CD14-positive monocyte (primary cell): ENCODE results near the gene MLXIP. TPM values are rescaled to one million over a fixed set of nuclear protein-coding genes. Genes with fewer than 3 reads are reported as not detected.

Experiments
- DNase-seq, 3 donors: peaks; one replicate each; pipeline ENCODE4 v3.0.0-alpha.2; 2011 to 2022
- H2AFZ ChIP-seq: 2 replicates; pipeline ENCODE4 v1.6.0; 2012; ENCODE audit warnings: mild to moderate bottlenecking, low read depth, low read length, inconsistent platforms; ENCODE audit not compliant: insufficient read depth, poor library complexity, severe bottlenecking
- H3K27ac ChIP-seq, 2 donors: 1 replicate in 1 of 2; 2 replicates in 1 of 2; pipeline ENCODE4 v1.5.1; 2012 to 2013; ENCODE audit warnings: low read length in 2 of 2, control low read depth in 1 of 2, inconsistent platforms in 1 of 2, low read depth in 1 of 2, mild to moderate bottlenecking in 1 of 2
- H3K27me3 ChIP-seq, 2 donors: one replicate each; pipeline versions ENCODE4 v1.6.0 to v1.6.1; 2011 to 2013; ENCODE audit warnings: low read length in 2 of 2; ENCODE audit not compliant: control insufficient read depth in 2 of 2, insufficient read depth in 2 of 2
- H3K36me3 ChIP-seq, 2 donors: replicated peaks in 1 of 2; 1 replicate in 1 of 2; 2 replicates in 1 of 2; pipeline versions ENCODE4 v1.5.1 to v1.6.1; 2012 to 2013; ENCODE audit warnings: low read length in 2 of 2, control low read depth in 1 of 2, inconsistent platforms in 1 of 2, mild to moderate bottlenecking in 1 of 2; ENCODE audit not compliant: insufficient read depth in 2 of 2, control insufficient read depth in 1 of 2
- H3K4me1 ChIP-seq, 2 donors: 1 replicate in 1 of 2; 2 replicates in 1 of 2; pipeline versions ENCODE4 v1.5.1 to v1.6.1; 2012 to 2013; ENCODE audit warnings: low read length in 2 of 2, control low read depth in 1 of 2, inconsistent platforms in 1 of 2, mild to moderate bottlenecking in 1 of 2, moderate library complexity in 1 of 2; ENCODE audit not compliant: insufficient read depth in 2 of 2, control insufficient read depth in 1 of 2
- H3K4me2 ChIP-seq: replicated peaks from 2 replicates; pipeline ENCODE3; 2012; ENCODE audit warnings: low read length, moderate library complexity, mild to moderate bottlenecking; ENCODE audit not compliant: poor library complexity, severe bottlenecking; ENCODE audit errors: extremely low read depth
- H3K4me3 ChIP-seq, 3 experiments: fragments of 200-600 bp in 1 of 3; sonication (generic) in 1 of 3; replicated peaks in 1 of 3; 1 replicate in 2 of 3; 2 replicates in 1 of 3; pipeline ENCODE4 v1.5.1; 2011 to 2013; ENCODE audit warnings: low read length in 3 of 3, mild to moderate bottlenecking in 3 of 3, control low read depth in 2 of 3, low read depth in 2 of 3, inconsistent platforms in 1 of 3, moderate library complexity in 1 of 3
- H3K79me2 ChIP-seq: 2 replicates; pipeline ENCODE4 v1.6.0; 2012; ENCODE audit warnings: mild to moderate bottlenecking, control low read depth, inconsistent platforms, low read length, moderate library complexity; ENCODE audit not compliant: insufficient read depth
- H3K9ac ChIP-seq: 2 replicates; pipeline ENCODE4 v1.6.0; 2017; ENCODE audit warnings: low read length, mild to moderate bottlenecking; ENCODE audit not compliant: insufficient read depth, poor library complexity, severe bottlenecking
- H3K9me3 ChIP-seq, 2 donors: replicated peaks in 1 of 2; 1 replicate in 1 of 2; 2 replicates in 1 of 2; pipeline versions ENCODE4 v1.5.1 to v1.6.1; 2012 to 2013; ENCODE audit warnings: low read length in 2 of 2, control low read depth in 1 of 2; ENCODE audit not compliant: control insufficient read depth in 1 of 2, insufficient read depth in 1 of 2
- H4K20me1 ChIP-seq: 2 replicates; pipeline ENCODE4 v1.6.0; 2012; ENCODE audit warnings: mild to moderate bottlenecking, low read length, control low read depth, moderate library complexity; ENCODE audit not compliant: insufficient read depth
- H3K27ac Mint-ChIP-seq, 7 donors: one replicate each; pipeline ENCODE4 v1.8.0; 2020; ENCODE audit warnings: mild to moderate bottlenecking in 7 of 7, mixed read lengths in 7 of 7, moderate library complexity in 6 of 7, inconsistent platforms in 2 of 7
- H3K27me3 Mint-ChIP-seq, 3 donors: one replicate each; pipeline ENCODE4 v1.8.0; 2021 to 2022; ENCODE audit warnings: low read depth in 3 of 3, mild to moderate bottlenecking in 3 of 3, mixed read lengths in 3 of 3, moderate library complexity in 3 of 3, inconsistent platforms in 1 of 3
- H3K36me3 Mint-ChIP-seq, 2 donors: one replicate each; pipeline ENCODE4 v1.8.0; 2020; ENCODE audit warnings: mixed read lengths in 2 of 2, inconsistent platforms in 1 of 2, mild to moderate bottlenecking in 1 of 2
- H3K4me1 Mint-ChIP-seq: one replicate; pipeline ENCODE4 v1.8.0; 2020; ENCODE audit warnings: mild to moderate bottlenecking, mixed read lengths
- H3K4me3 Mint-ChIP-seq, 2 donors: one replicate each; pipeline ENCODE4 v1.8.0; 2020; ENCODE audit warnings: mild to moderate bottlenecking in 2 of 2, mixed read lengths in 2 of 2, moderate library complexity in 1 of 2
- H3K9me3 Mint-ChIP-seq, 7 donors: one replicate each; pipeline ENCODE4 v1.8.0; 2020 to 2022; ENCODE audit warnings: mixed read lengths in 7 of 7, mild to moderate bottlenecking in 6 of 7, moderate library complexity in 6 of 7, inconsistent platforms in 2 of 7
- WGBS: methylation state at CpG from one replicate; pipeline ENCODE4 v1.1.5; 2013; ENCODE audit warnings: missing lambda C conversion rate; ENCODE audit not compliant: insufficient coverage; 5-methylcytosine and 5-hydroxymethylcytosine counted together
- intact Hi-C, 2 donors: fragments of 100-400 bp; cut with micrococcal nuclease; formaldehyde crosslinking; loops; one replicate each; pipeline versions ENCODE4 v1.15.0 to v1.15.1; 2023
- polyA plus RNA-seq, 3 donors: library from polyadenylated mRNA; depleted of rRNA in 1 of 3; unstranded in 2 of 3; stranded (reverse) in 1 of 3; fragments of 300-500 nt in 2 of 3; fragments of >200 nt in 1 of 3; fragmentation: Illumina TruSeq in 2 of 3; gene quantifications; 1 replicate in 2 of 3; 2 replicates in 1 of 3; pipeline ENCODE4 v1.2.3, GENCODE V29; 2012 to 2021
- TF ChIP-seq, protein P1 (sequence below): fragments of 200-600 bp; IDR thresholded peaks from one replicate; pipeline ENCODE4 v1.8.0; 2022; ENCODE audit warnings: antibody characterized with exemption, mild to moderate bottlenecking

MLXIP gene
- polyA plus RNA-seq, 3 donors: 4.5 to 44.8 (median 4.6) TPM

DNA sequence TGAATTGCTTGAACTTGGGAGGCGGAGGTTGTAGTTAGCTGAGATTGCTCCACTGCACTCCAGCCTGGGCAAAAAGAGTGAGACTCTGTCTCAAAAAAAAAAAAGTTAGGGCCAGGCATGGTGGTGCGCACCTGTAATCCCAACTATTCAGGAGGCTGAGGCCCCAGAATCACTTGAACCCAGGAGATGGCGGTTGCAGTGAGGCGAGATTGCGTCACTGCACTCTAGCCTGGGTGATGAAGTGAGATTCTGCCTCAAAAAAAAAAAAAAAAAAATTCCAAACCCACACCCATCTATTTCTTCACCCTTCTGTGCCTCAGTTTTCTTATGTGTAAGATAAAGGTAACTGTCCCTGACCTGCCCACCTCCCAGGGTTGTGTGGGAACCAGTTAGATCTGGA, 11.0 kb upstream of the MLXIP start:
- intact Hi-C loops: no loop called here
- Mint-ChIP-seq H3K27me3 (peaks cover 1 to 9% (median 5%) of the 10 kb centered on the region in 3 donors), H3K27ac (no peak overlapping the region), H3K9me3 (peaks cover 0 to 2% (median 0%) of the 10 kb centered on the region in 7 donors), H3K4me1 (peaks cover 36% of the 10 kb centered on the region), H3K36me3 (no peaks in the 10 kb centered on the region), H3K4me3 (peak overlapping the region in 1 of 2 donors; percentile 20)
- WGBS: 60% methylated on average over 1 of the region's 5 CpGs
- H3K27me3 ChIP-seq: no peaks in the 10 kb centered on the region
- no peak overlapping the region for H3K27ac ChIP-seq
- no peak overlapping the region for H3K9ac ChIP-seq
- no peaks in the 10 kb centered on the region for H3K79me2 ChIP-seq
- H3K36me3 ChIP-seq: no peaks in the 10 kb centered on the region
- TF ChIP-seq, protein P1, sequence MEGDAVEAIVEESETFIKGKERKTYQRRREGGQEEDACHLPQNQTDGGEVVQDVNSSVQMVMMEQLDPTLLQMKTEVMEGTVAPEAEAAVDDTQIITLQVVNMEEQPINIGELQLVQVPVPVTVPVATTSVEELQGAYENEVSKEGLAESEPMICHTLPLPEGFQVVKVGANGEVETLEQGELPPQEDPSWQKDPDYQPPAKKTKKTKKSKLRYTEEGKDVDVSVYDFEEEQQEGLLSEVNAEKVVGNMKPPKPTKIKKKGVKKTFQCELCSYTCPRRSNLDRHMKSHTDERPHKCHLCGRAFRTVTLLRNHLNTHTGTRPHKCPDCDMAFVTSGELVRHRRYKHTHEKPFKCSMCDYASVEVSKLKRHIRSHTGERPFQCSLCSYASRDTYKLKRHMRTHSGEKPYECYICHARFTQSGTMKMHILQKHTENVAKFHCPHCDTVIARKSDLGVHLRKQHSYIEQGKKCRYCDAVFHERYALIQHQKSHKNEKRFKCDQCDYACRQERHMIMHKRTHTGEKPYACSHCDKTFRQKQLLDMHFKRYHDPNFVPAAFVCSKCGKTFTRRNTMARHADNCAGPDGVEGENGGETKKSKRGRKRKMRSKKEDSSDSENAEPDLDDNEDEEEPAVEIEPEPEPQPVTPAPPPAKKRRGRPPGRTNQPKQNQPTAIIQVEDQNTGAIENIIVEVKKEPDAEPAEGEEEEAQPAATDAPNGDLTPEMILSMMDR: no peak
- H2AFZ ChIP-seq: peak overlapping the region; percentile 49
- H3K9me3 ChIP-seq: no peaks in the 10 kb centered on the region
- H4K20me1 ChIP-seq: no peaks in the 10 kb centered on the region
- no peak overlapping the region for H3K4me3 ChIP-seq
- H3K4me1 ChIP-seq: peaks cover 27 to 31% of the 10 kb centered on the region in 2 donors
- H3K4me2 ChIP-seq: peak overlapping the region; percentile 10
- no peak for DNase-seq

DNA sequence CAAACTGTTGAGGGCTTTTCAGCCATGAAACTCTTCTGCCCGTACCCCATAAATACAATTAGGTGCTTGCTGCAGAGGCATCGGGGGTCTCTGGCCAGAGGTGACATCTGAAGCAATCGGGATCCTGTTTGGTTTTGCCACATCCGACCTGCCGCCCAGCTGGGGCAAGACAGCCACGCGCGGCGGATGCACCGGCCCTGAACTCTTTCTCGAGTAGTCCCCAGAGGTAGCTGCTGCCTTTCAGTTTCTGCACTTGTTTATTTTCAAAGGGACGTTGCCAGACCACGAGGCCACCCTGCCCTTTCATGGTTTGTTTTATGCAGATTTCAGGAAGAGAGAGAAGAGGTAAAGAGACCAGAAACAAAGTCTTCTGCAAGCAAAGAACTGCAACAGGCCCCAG, 10.6 kb upstream of the MLXIP start:
- H2AFZ ChIP-seq: peak overlapping the region; percentile 49
- peaks cover 23 to 26% of the 10 kb centered on the region in 2 donors for H3K4me1 ChIP-seq
- no peak for DNase-seq
- H3K27ac ChIP-seq: no peak overlapping the region
- peaks cover 0 to 2% (median 0%) of the 10 kb centered on the region in 7 donors for H3K9me3 Mint-ChIP-seq
- intact Hi-C loops: no loop called here
- TF ChIP-seq, protein P1: no peak
- H3K27me3 Mint-ChIP-seq: peaks cover 1 to 9% (median 5%) of the 10 kb centered on the region in 3 donors
- no peaks in the 10 kb centered on the region for H3K79me2 ChIP-seq
- no peaks in the 10 kb centered on the region for H3K9me3 ChIP-seq
- peaks cover 32% of the 10 kb centered on the region for H3K4me1 Mint-ChIP-seq
- H3K36me3 Mint-ChIP-seq: no peaks in the 10 kb centered on the region
- peak overlapping the region; percentile 10 for H3K4me2 ChIP-seq
- H3K4me3 ChIP-seq: no peak overlapping the region
- no peak overlapping the region for H3K9ac ChIP-seq
- H3K27ac Mint-ChIP-seq: peak overlapping the region in 2 of 7 donors; percentile 13 to 69
- no peaks in the 10 kb centered on the region for H3K27me3 ChIP-seq
- H4K20me1 ChIP-seq: no peaks in the 10 kb centered on the region
- H3K36me3 ChIP-seq: no peaks in the 10 kb centered on the region
- peak overlapping the region; percentile 20 to 50 for H3K4me3 Mint-ChIP-seq
- WGBS: 16% methylated on average over 13 of the region's 13 CpGs
